ENCODE results near the gene ARFGEF3. TPM values are rescaled to one million over a fixed set of nuclear protein-coding genes. Genes with fewer than 3 reads are reported as not detected.
"Not testable (repeated sequence)": the region's sequence is repeated elsewhere in the genome, so short reads cannot be mapped to it uniquely, and the experiment has no call there.

The ARFGEF3 gene
- total RNA-seq, 1 experiment from 2014 or later = 0.82 TPM

DNA sequence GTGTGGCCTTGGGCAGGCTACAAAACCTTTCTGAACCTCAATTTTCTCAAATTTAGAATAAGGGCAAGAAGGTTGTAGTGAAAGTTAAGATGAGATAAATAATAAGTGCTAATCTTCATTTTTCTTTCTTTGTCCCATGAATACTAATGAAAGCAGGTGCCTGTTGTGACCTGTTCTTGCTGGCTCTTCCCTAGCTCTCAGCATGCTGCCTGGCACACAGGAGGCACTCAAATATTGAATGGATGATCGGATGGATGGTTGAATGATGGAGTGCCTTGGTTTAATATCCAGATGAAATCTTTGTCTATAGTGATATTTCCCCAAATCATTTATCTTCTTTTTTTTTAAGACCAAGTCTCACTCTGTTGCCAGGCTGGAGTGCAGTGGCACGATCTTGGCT is 41.6 kb downstream of the ARFGEF3 start:
- no peak for DNase-seq (ENCODE audit: low read depth, low spot score)
- in situ Hi-C loops (cut with HindIII; ENCODE audit: low pct_unique_long_range_greater_than_20kb, low sequenced_read_pairs) = no loop called here

DNA sequence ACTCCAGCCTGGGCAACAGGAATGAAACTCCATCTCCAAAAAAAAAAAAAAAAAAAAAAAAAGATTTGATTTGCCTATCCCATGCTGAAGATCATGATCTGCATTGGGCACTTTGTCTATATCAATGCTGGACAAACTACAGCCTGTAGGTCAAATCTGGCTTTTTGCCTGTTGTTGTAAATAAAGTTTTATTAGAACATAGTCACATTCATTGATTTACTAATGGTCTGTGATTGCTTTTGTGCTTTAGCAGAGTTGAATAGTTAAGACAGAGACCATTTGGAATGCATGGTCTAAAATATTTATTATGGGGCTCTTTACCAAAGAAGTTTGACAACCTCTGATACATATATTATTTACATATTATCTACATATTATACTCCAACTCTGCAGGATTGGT is 42.6 kb downstream of the ARFGEF3 start:
- no peak for DNase-seq (ENCODE audit: low read depth, low spot score)
- in situ Hi-C loops (cut with HindIII; ENCODE audit: low pct_unique_long_range_greater_than_20kb, low sequenced_read_pairs) = no loop called here

DNA sequence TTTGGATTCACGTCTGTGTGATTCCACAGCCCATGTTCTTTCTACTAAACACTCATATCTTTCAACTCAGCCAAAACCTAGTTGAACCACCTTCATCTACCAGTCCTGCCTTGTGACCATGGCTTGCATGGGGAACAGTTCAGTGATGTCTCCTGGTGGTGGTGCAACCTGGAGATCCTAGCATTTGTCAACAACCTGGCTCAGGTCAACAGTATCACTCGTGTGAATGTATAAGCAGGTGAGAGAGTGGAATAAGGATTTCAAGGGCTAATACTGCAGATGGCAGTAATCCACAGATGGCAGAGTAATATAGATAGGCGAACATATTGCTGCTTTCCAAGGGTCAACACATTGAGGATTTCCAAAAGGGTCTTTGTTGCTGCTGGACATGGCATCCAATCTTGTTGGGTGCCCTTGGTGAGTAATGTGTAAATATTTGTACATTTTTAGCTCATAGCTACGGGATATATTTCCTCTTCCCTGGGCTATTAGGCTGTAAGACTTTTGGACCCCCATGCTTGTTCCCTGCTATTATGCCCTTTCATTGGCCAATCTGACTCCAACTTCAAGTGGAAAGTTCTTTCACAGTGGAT is 43.1 kb downstream of the ARFGEF3 start:
- DNase-seq (ENCODE audit: low read depth, low spot score) = no peak
- in situ Hi-C loops (cut with HindIII; ENCODE audit: low pct_unique_long_range_greater_than_20kb, low sequenced_read_pairs) = no loop called here

DNA sequence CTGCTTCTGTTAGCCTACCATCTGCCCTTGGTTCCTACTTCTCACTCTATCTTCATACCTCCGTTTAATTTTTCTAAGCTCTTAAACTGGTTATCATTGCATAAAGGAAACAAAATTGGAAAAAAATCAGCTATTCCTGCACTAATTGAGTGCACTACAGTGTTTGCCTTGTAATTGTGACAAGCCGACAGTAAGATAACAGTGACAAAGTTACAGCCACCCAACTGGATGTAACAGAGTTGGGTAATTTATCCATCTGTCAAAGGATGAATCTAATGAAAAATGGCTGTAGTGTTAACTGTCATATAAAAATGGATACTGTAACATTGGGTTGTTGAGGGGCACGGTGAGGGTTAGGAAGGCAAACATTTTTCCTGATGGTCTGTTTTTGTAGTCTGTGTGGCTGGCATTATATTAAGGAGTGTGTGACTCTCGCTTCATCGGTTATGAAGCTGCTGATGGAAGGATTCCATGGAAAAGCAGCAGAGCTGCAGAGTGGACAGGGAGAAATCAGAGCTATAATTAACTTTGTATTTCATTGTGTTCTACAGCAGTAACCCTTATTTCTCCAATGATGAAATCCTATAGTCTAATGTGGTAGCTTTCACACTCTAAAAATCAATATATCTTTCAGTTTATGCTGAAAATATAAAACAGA is 43.8 kb downstream of the ARFGEF3 start:
- no peak for DNase-seq (ENCODE audit: low read depth, low spot score)
- in situ Hi-C loops (cut with HindIII; ENCODE audit: low pct_unique_long_range_greater_than_20kb, low sequenced_read_pairs) = no loop called here

DNA sequence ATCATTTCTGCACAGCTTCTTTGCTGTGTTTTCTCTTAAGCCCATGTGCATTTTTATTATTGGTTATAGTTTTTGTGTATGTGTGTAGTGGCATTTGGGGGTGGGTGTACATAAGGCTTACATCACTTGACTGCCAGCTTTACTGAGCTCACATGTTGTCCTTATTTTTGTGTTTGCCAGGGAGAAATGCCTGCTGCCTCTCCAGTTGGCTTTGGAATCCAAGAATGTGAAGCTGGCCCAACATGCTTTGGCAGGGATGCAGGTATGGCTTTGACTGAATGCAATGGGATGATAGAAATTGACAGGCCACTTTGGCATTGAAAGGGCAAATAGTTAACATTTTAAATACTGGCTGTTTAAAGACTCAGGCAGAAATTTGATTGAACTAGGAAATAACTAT is 45.1 kb downstream of the ARFGEF3 start:
- DNase-seq (ENCODE audit: low read depth, low spot score) = no peak
- in situ Hi-C loops (cut with HindIII; ENCODE audit: low pct_unique_long_range_greater_than_20kb, low sequenced_read_pairs) = no loop called here

DNA sequence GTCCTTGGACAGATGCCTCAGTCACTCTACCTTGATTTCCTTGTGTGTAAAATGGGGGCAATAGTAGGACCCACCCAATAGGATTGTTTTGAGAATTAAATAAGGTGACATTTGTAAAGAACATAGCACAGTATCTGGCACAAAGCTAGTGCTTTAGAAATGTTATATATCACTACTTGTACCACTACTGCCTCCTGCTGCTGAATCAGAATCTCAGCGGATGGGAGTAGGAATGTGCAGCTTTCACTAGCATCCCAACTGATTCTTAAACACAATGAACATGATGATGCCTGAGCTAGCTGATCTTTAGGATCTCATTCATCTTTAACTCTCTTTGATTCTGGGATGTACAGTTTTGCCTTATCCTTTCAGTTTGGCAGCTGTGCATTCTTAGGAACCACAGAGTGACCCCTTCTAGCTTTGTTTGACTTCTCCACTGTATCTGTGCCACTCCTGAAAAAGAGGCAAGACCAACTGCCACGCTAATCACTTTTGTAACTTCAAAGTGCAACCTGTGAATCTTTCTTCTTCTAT is 49.4 kb downstream of the ARFGEF3 start:
- peak; percentile 53 for DNase-seq (ENCODE audit: low read depth, low spot score)

DNA sequence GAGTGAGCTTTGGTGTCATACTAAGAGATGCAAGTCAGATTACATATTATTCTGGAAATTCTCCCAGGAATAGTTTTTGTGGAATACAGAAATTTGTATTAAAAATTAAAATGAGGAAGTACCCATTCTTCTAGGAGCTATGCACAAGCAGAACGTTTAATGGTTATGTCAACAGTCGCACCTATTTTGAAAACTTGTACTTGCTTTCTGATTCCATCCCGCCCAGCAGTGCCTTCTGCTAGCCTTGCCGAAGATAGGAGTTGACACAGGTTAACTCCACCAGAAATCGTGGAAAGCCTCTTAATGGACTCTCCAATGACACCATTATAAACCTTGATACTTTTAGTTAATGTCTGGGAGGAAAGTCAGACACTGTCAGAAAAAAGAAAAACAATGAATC is 49.9 kb downstream of the ARFGEF3 start:
- DNase-seq (ENCODE audit: low read depth, low spot score) = no peak
- in situ Hi-C loops (cut with HindIII; ENCODE audit: low pct_unique_long_range_greater_than_20kb, low sequenced_read_pairs) = no loop called here

More for the DNA sequence above, 49.4 kb downstream of the ARFGEF3 start:
- in situ Hi-C loops (cut with HindIII; ENCODE audit: low pct_unique_long_range_greater_than_20kb, low sequenced_read_pairs) = no loop called here

DNA sequence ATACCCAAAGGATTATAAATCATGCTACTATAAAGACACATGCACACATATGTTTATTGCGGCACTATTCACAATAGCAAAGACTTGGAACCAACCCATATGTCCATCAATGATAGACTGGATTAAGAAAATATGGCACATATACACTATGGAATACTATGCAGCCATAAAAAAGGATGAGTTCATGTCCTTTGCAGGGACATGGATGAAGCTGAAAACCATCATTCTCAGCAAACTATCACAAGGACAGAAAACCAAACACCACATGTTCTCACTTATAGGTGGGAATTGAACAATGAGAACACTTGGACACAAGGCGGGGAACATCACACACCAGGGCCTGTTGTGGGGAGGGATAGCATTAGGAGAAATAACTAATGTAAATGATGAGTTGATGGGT is 50.8 kb downstream of the ARFGEF3 start:
- DNase-seq (ENCODE audit: low read depth, low spot score); in situ Hi-C loops (cut with HindIII; ENCODE audit: low pct_unique_long_range_greater_than_20kb, low sequenced_read_pairs): not testable (repeated sequence)

DNA sequence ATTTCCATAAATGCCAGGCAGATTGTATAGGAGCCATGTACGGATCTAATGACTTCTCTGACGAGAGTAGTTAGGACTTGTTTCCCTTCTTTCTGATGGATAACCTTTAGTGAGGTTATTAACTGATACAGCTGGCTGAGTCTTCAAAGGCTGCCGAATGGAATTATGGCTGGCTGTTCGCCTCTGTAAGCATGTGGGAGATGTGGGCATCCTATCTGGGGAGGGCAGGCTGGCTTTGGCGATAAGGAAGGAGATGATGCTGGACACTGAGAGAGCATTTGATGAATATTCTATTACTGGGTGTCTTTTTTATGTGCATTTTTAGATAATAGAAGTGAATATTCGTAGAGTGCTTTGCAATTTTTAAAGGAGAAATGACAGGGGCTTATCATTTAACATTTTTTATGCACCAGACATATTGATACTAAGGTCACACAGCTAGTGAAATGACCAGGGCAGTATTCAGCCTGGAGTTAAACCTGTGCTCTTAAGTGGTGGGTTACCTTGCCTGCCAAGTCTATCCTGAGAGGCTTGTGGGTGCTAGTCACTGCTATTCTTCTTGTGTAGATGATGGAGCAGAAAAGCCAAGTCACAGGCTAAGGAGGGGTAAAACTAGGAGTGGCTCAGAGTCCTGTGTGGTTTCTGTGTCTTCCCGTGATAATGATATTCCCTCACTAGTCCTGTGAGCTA is 53.5 kb downstream of the ARFGEF3 start:
- no peak for DNase-seq (ENCODE audit: low read depth, low spot score)
- in situ Hi-C loops (cut with HindIII; ENCODE audit: low pct_unique_long_range_greater_than_20kb, low sequenced_read_pairs) = no loop called here

DNA sequence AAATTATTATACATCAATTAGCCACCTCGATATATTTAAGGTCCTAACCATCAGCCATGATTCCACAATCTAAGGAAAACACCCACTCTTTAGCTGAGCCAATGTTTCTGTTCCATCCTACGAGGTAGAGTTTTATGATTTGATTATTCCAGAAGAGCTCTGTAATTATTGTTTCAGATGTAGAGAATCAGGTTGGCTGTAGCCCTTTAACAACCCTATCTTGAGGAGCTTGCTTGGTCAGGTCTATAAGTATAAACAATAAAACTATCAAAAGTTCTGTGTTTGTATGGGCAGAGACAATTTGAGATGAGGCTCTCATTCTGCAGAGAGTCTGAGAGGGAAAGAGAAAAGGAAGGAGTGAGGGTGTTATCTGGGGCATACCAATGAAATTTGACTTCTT is 56.7 kb downstream of the ARFGEF3 start, which contains the start of gene PBOV1:
PBOV1 (minus strand) TSS at position 43 of the 400 bp plus-strand sequence. CDS start 96 bp downstream, outside the sequence.
- no peak for DNase-seq (ENCODE audit: low read depth, low spot score)
- in situ Hi-C loops (cut with HindIII; ENCODE audit: low pct_unique_long_range_greater_than_20kb, low sequenced_read_pairs) = no loop called here

DNA sequence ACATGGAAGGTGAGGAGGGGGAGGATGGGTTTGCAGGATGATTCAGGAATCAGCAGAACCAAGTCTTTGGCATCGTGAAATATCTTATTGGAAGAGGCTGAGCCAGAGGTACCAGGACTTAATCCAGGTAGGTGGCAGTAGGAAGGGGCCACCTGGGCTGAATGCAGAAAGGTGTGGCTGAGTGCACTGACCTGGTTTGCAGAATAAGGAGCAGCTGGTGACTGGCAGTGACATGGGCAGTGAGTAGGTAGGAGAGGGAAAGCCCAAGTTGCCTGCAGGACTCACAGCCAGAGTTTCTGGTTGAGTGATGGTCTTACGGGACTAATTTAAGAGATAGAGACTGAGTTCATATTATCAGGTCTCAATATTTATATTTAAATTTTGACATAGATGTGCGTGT is 57.7 kb downstream of the ARFGEF3 start:
- in situ Hi-C loops (cut with HindIII; ENCODE audit: low pct_unique_long_range_greater_than_20kb, low sequenced_read_pairs) = no loop called here

DNA sequence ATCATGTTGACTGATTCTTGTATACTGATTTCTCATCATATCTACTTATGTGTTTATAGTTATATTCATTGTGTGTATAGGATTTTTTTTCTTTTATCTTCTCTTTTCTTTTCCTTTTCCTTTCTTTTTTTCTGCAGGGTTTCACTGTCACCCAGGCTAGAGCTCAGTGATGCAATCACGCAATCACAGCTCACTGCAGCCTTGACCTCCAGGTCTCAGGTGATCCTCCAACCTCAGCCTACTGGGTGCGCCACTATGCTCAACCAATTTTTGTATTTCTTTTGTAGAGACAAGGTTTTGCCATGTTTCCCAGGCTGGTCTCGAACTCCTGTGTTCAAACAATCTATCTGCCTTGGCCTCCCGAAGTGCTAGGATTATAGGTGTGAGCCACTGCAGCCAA is 58.2 kb downstream of the ARFGEF3 start:
- in situ Hi-C loops (cut with HindIII; ENCODE audit: low pct_unique_long_range_greater_than_20kb, low sequenced_read_pairs) = no loop called here
- no peak for DNase-seq (ENCODE audit: low read depth, low spot score)

More for the DNA sequence above, 57.7 kb downstream of the ARFGEF3 start:
- DNase-seq (ENCODE audit: low read depth, low spot score) = no peak

DNA sequence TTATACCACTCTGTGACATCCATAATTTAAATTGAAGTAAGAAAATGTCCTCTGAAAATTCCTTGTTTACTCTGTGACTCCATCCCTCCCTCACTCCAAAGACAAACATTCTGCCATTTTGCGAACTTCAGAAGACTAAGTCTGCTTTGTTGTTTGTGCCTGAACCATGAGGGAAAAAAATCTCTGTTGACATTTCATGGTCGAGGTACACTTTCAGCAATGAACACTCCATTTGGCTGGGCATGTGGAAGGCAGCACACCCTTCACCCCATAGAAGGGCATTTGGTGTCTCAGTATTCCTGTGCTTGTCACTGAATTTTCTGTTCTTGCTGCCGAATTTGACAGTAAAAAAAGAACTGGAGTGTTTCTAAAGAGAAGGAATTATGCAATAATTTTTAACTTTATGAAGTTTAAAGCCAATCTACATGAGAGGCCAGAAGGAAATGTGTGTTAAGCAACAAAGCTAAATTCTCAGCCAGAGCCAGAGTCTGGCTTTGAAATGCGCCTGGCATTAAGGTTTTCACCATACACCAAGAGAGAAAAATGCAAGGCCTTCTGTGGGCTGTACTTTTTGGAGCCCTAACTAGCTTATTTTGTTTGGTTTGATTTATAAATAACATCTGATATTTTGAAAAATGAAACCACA is 61.3 kb downstream of the ARFGEF3 start:
- in situ Hi-C loops (cut with HindIII; ENCODE audit: low pct_unique_long_range_greater_than_20kb, low sequenced_read_pairs) = no loop called here
- no peak for DNase-seq (ENCODE audit: low read depth, low spot score)

DNA sequence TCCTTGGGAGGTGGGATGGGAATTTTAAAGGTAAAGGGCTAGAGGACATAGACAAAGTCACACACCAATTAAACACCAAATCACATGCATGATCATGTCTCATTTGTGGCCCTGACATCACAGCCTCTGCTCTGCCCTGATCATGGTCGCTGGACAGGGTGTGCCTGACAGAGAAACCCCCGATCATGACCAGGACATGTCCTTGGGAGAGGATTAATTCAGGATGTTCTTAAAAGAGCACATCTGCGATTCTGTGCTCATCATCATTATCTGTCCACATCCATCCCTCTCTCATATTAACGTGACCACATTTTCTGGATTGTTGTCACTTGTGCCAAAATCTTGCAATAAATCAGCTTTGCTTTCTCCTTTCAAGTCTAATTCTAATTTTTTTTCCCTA is 64.2 kb downstream of the ARFGEF3 start:
- in situ Hi-C loops (cut with HindIII; ENCODE audit: low pct_unique_long_range_greater_than_20kb, low sequenced_read_pairs) = no loop called here
- DNase-seq (ENCODE audit: low read depth, low spot score) = no peak

DNA sequence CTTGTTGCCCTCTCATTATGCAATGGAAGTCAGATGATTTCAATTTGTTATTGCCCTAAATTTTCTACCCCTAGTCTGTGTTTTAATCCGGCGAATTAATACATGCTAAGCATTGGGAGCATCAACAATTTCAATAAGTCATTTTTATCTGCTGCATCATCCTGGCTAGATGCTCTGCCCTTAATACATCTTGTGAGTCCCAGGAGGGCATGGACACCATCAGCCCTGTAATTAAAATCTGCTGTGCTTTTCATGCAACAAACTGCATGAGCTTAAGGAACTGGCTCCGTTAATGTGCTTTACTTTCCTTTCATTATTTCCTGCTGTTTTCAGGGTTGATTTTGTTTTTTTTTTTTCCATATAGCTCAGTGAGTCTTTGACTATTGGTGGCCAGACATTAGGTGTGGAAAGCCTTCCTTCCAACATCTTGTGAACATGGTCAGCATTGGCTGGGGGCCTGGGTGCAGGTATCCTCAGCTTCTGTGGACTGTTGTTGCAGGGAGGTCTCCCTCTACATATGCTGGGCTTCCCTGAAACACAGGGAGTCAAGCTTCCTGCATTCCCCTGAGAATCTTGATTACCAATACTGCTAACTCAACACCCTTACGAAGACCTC is 65.1 kb downstream of the ARFGEF3 start:
- DNase-seq (ENCODE audit: low read depth, low spot score) = no peak
- in situ Hi-C loops (cut with HindIII; ENCODE audit: low pct_unique_long_range_greater_than_20kb, low sequenced_read_pairs) = no loop called here

DNA sequence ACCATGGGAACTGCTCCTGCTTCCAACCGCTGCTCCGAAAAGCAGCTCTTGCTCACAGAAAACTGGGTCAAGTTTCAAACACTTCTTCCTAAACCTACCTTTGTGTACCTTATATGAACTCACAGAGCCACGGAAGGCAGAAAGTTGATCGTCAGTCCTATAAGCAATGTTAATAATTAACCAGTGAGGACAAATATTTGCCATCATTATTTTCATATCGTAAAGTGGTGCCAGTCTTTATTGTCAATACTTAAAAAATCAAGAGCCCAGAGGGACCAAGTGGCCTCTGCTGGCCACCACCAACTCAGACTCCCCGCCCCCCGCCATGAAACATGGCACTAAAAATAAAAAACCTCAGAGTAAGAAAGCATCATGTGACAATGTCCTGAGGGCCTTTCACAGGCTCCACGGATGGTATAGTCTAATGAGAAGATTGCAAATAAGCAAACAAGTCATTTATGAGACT is 65.6 kb downstream of the ARFGEF3 start:
- DNase-seq (ENCODE audit: low read depth, low spot score) = no peak
- in situ Hi-C loops (cut with HindIII; ENCODE audit: low pct_unique_long_range_greater_than_20kb, low sequenced_read_pairs) = no loop called here

DNA sequence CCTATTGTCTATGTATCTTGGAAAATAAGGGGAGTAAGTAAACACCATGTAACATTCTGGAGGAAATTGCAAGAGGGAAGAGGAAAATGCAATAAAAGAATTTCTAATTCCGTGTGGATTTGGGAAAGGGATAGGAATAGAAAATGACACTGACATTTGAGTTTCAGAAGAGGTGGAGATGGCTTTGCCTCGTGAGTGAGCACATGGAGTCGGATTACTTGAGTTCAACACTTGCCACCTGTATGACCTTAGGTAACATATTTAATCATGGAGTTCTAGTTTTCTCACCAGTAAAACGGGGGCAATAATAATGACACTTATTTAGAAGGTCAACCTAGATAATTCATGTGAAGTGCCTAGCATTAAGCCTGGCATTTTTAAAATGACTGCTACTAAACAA is 67.3 kb downstream of the ARFGEF3 start:
- DNase-seq (ENCODE audit: low read depth, low spot score) = no peak
- in situ Hi-C loops (cut with HindIII; ENCODE audit: low pct_unique_long_range_greater_than_20kb, low sequenced_read_pairs) = no loop called here

Measured in SK-MEL-5 (cell line).